ENCODE results near the gene ABI3. TPM values are rescaled to one million over a fixed set of nuclear protein-coding genes. Genes with fewer than 3 reads are reported as not detected.
"Not testable (repeated sequence)": the region's sequence is repeated elsewhere in the genome, so short reads cannot be mapped to it uniquely, and the experiment has no call there.

The ABI3 gene
- total and polyA plus RNA-seq, 3 experiments from 2014 or later, result 46.4 to 95.4 (median 48.5) TPM

DNA sequence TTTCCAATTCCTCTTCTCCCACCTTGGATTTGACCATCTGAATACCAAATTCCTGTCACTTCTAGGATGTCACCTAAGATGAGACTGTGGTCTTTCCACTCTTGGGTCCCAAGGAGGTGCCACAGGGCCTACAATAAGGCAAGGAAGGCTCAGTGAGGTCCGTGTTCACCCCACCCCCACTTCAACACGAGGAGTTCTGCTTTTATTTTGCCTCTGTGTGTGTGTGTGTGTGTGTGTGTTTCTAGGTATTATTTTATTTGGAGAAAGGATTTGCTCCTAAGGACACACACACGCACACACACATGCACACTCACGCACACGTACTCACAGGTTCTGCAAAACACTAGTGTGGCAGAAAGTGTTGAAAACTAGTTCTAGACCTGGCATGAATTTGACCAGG, 44.6 kb downstream of the ABI3 start:
- Mint-ChIP-seq H3K27ac (no peak overlapping the region), H3K9me3 (no peaks in the 10 kb centered on the region), H3K27me3 (peaks cover 0 to 1% of the 10 kb centered on the region in 2 donors), H3K4me3 (no peak overlapping the region), H3K36me3 (peaks cover 0 to 2% (median 0%) of the 10 kb centered on the region in 3 donors), H3K4me1 (peaks cover 0 to 5% (median 0%) of the 10 kb centered on the region in 3 donors)
- Histone ChIP-seq H3K27me3 (ENCODE audit: insufficient read depth, low read length, poor library complexity, severe bottlenecking) (no peaks in the 10 kb centered on the region), H3K9me3 (ENCODE audit: low read length) (no peaks in the 10 kb centered on the region), H3K4me1 (ENCODE audit: insufficient read depth, low read length) (peaks cover 4% of the 10 kb centered on the region), H3K27ac (ENCODE audit: low read depth, low read length) (no peak overlapping the region), H3K4me3 (ENCODE audit: low read length) (no peak overlapping the region), H3K36me3 (ENCODE audit: insufficient read depth, low read length) (no peaks in the 10 kb centered on the region)
- POLR2A ChIA-PET, result no interaction called here
- CTCF ChIA-PET, result no interaction called here
- no peak for DNase-seq

DNA sequence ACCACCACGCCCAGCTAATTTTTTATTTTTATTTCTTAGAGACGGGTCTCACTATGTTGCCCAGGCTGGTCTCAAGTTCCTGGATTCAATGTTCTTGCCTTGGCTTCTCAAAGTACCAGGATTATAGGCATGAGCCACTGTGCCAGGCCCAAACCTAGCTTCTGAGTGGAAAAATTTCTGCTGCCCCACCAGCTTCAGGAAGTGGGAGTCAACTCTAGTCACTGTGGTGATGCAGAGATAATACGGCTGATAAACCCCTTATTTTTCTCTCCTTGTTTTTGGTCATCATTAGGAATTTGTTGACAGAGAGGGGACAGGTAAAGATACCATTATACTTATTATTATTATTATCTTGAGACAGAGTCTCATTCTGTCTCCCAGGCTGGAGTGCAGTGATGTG, 47.9 kb downstream of the ABI3 start:
- no peaks in the 10 kb centered on the region for H3K9me3 ChIP-seq (ENCODE audit: low read length)
- H3K4me1 Mint-ChIP-seq, result peaks cover 8 to 14% (median 10%) of the 10 kb centered on the region in 3 donors
- H3K27ac ChIP-seq (ENCODE audit: low read depth, low read length), result no peak overlapping the region
- no peak overlapping the region for H3K4me3 ChIP-seq (ENCODE audit: low read length)
- ChIA-PET CTCF (interaction anchor here (1.0 to 1.2 kb wide), 2 partner anchors 29 to 31 kb away, joined by 3 read pairs; no protein-coding TSS in a partner anchor), POLR2A (interaction anchor here (0.6 kb wide), 1 partner anchor 1146 kb away, joined by 3 read pairs; no protein-coding TSS in a partner anchor)
- peaks cover 0 to 2% of the 10 kb centered on the region in 2 donors for H3K27me3 Mint-ChIP-seq
- H3K9me3 Mint-ChIP-seq, result no peaks in the 10 kb centered on the region
- no peaks in the 10 kb centered on the region for H3K36me3 Mint-ChIP-seq
- no peaks in the 10 kb centered on the region for H3K36me3 ChIP-seq (ENCODE audit: insufficient read depth, low read length)
- no peak for DNase-seq
- peak overlapping the region in 2 of 7 donors; percentile 51 to 85 for H3K4me3 Mint-ChIP-seq
- peaks cover 10% of the 10 kb centered on the region for H3K4me1 ChIP-seq (ENCODE audit: insufficient read depth, low read length)
- peaks cover under 1% of the 10 kb centered on the region for H3K27me3 ChIP-seq (ENCODE audit: insufficient read depth, low read length, poor library complexity, severe bottlenecking)
- H3K27ac Mint-ChIP-seq, result peak overlapping the region in 1 of 8 donors; percentile 36

DNA sequence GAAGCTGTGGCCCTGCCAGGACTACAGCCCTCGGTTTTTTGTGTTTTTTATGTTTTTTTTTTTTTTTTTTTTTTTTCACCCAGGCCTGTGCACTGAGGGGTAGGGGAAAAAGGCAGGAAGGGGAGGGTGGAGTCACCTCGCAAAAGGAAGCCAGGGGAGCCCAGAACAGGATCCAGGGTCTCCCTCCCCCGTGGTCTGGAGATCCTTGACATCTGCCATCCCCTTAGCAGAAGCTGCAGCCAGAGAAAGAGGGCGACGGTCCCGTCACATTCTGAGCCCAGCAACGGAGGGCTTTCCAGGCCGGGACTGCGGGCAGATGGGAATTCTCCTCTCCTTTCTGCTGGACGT, 49.1 kb downstream of the ABI3 start:
- H3K4me1 Mint-ChIP-seq, result peaks cover 8 to 14% (median 10%) of the 10 kb centered on the region in 3 donors
- peaks cover 0 to 9% of the 10 kb centered on the region in 2 donors for H3K27me3 Mint-ChIP-seq
- DNase-seq, result no peak
- H3K36me3 Mint-ChIP-seq, result no peaks in the 10 kb centered on the region
- Histone ChIP-seq H3K9me3 (ENCODE audit: low read length) (no peaks in the 10 kb centered on the region), H3K27ac (ENCODE audit: low read depth, low read length) (no peak overlapping the region), H3K27me3 (ENCODE audit: insufficient read depth, low read length, poor library complexity, severe bottlenecking) (peaks cover 5% of the 10 kb centered on the region), H3K4me1 (ENCODE audit: insufficient read depth, low read length) (peaks cover 10% of the 10 kb centered on the region), H3K4me3 (ENCODE audit: low read length) (peak overlapping the region; percentile 63), H3K36me3 (ENCODE audit: insufficient read depth, low read length) (no peaks in the 10 kb centered on the region)
- ChIA-PET CTCF (interaction anchor here (0.7 to 1.4 kb wide), 2 partner anchors 35 to 109 kb away, joined by 3 read pairs; no protein-coding TSS in a partner anchor), POLR2A (interaction anchor here (0.6 to 0.7 kb wide), 2 partner anchors 15 to 68 kb away, joined by 3 to 5 read pairs; no protein-coding TSS in a partner anchor)
- H3K9me3 Mint-ChIP-seq, result no peaks in the 10 kb centered on the region
- H3K27ac Mint-ChIP-seq, result peak overlapping the region in 1 of 8 donors; percentile 85
- H3K4me3 Mint-ChIP-seq, result peak overlapping the region; percentile 78 to 96 (median 83)

DNA sequence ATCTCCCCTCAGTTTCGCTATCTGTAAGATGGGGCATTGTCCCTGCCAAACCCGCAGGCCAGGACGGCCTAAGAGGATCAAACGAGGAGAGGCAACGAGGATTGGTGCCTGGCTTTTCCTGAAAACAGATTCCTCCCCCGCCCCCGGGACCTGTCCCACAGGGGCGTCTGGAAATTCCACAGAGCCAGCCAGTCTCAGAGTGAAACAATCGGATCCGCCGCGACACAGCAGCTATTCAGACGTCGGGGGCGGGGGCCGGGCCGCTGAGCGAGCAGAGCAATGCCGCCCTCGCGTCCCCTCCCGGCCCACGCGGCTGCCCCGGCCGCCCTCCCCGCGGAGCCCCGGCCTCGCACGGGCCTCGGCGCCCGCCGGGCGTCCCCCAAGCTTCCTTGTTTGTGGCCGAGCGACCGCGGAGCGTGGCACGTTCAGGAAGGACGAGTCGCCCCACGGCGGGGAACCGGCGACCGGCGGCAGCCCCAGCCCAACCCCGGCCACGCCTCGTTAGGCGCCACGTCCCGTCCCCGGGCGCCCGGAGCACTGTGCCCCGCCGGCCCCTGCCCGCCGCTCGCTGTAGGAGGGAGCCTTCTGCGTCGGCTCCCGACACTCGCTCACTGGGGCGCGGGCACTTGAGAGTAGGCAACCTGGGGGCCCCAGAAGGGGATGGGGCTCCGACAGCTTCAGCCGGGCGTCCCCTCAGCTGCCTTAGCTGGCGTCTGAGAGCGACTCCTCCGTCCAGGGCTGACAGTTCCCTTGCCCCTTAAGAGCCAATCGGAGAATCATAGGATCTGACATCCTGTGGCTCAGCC, 49.7 kb downstream of the ABI3 start:
- Histone ChIP-seq H3K36me3 (ENCODE audit: insufficient read depth, low read length) (no peaks in the 10 kb centered on the region), H3K27ac (ENCODE audit: low read depth, low read length) (no peak overlapping the region), H3K4me3 (ENCODE audit: low read length) (peak overlapping the region; percentile 63), H3K27me3 (ENCODE audit: insufficient read depth, low read length, poor library complexity, severe bottlenecking) (peaks cover 5% of the 10 kb centered on the region), H3K9me3 (ENCODE audit: low read length) (no peaks in the 10 kb centered on the region), H3K4me1 (ENCODE audit: insufficient read depth, low read length) (peaks cover 10% of the 10 kb centered on the region)
- Mint-ChIP-seq H3K27ac (peak overlapping the region in 3 of 8 donors; percentile 57 to 85 (median 79)), H3K4me1 (peaks cover 8 to 14% (median 10%) of the 10 kb centered on the region in 3 donors), H3K36me3 (no peaks in the 10 kb centered on the region), H3K27me3 (peaks cover 0 to 12% of the 10 kb centered on the region in 2 donors), H3K9me3 (no peaks in the 10 kb centered on the region), H3K4me3 (peak overlapping the region; percentile 81 to 96 (median 83))
- ChIA-PET POLR2A (interaction anchor here (0.6 kb wide), 1 partner anchor 14 kb away, joined by 3 read pairs; no protein-coding TSS in a partner anchor), CTCF (interaction anchor here (0.7 to 1.4 kb wide), 2 partner anchors 36 to 108 kb away, joined by 3 read pairs; no protein-coding TSS in a partner anchor)
- DNase-seq, result peak; percentile 31 to 63 (median 36)

DNA sequence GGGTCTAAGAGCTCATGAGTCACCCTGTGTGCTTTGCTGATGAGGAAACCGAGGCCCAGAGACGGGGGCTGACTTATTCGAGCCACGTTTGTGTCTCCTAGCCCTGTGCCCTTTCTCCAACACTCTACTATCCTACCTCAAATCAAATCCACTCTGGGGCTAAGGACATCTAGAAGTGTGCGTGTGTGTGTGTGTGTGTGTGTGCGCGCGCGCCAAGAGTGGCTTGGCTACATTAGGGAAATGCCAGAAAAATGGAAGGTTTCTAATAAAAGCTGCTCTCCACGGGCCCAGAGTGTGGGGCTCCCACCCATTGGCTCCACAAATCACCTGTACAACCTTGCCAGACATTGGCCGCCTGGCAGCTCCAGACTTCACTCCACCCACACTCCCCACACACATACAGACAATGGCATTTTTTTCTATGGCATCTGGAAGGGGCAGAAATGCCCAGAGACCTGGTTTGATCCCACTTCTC, 50.3 kb downstream of the ABI3 start:
- Mint-ChIP-seq H3K4me1 (peaks cover 8 to 14% (median 10%) of the 10 kb centered on the region in 3 donors), H3K9me3 (no peaks in the 10 kb centered on the region), H3K4me3 (peak overlapping the region; percentile 78 to 90 (median 81)), H3K36me3 (no peaks in the 10 kb centered on the region), H3K27ac (peak overlapping the region in 6 of 8 donors; percentile 9 to 92 (median 70)), H3K27me3 (peaks cover 0 to 12% of the 10 kb centered on the region in 2 donors)
- Histone ChIP-seq H3K27me3 (ENCODE audit: insufficient read depth, low read length, poor library complexity, severe bottlenecking) (peaks cover 5% of the 10 kb centered on the region), H3K27ac (ENCODE audit: low read depth, low read length) (no peak overlapping the region), H3K4me3 (ENCODE audit: low read length) (peak overlapping the region; percentile 47), H3K4me1 (ENCODE audit: insufficient read depth, low read length) (peaks cover 10% of the 10 kb centered on the region), H3K9me3 (ENCODE audit: low read length) (no peaks in the 10 kb centered on the region), H3K36me3 (ENCODE audit: insufficient read depth, low read length) (no peaks in the 10 kb centered on the region)
- no peak for DNase-seq
- POLR2A ChIA-PET, result no interaction called here
- CTCF ChIA-PET, result interaction anchor here (1.4 kb wide), 1 partner anchor 108 kb away, joined by 3 read pairs; no protein-coding TSS in a partner anchor

DNA sequence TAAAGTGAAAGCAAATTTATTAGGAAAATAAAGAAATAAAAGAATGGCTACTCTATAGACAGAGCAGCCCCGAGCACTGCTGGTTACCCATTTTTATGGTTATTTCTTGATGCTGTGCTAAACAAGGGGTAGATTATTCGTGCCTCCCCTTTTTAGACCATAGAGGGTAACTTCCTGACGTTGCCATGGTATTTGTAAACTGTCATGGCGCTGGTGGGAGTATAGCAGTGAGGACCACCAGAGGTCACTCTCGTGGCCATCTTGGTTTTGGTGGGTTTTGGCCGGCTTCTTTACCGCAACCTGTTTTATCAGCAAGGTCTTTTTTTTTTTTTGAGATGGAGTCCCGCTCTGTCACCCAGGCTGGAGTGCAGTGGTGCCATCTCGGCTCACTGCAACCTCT, 51.0 kb downstream of the ABI3 start:
- H3K9me3 ChIP-seq (ENCODE audit: low read length); H3K36me3 Mint-ChIP-seq; H3K9me3 Mint-ChIP-seq; H3K4me3 ChIP-seq (ENCODE audit: low read length); H3K27me3 ChIP-seq (ENCODE audit: insufficient read depth, low read length, poor library complexity, severe bottlenecking); DNase-seq; CTCF ChIA-PET; H3K27ac ChIP-seq (ENCODE audit: low read depth, low read length); H3K36me3 ChIP-seq (ENCODE audit: insufficient read depth, low read length): not testable (repeated sequence)
- peaks cover 8 to 14% (median 10%) of the 10 kb centered on the region in 3 donors for H3K4me1 Mint-ChIP-seq
- POLR2A ChIA-PET, result interaction anchor here (0.7 kb wide), 1 partner anchor 524 kb away, joined by 4 read pairs; no protein-coding TSS in a partner anchor
- peak overlapping the region in 1 of 8 donors; percentile 92 for H3K27ac Mint-ChIP-seq
- H3K4me1 ChIP-seq (ENCODE audit: insufficient read depth, low read length), result peaks cover 10% of the 10 kb centered on the region
- H3K4me3 Mint-ChIP-seq, result peak overlapping the region in 6 of 7 donors; percentile 78 to 84 (median 81)
- peaks cover under 1 to 12% of the 10 kb centered on the region in 2 donors for H3K27me3 Mint-ChIP-seq

DNA sequence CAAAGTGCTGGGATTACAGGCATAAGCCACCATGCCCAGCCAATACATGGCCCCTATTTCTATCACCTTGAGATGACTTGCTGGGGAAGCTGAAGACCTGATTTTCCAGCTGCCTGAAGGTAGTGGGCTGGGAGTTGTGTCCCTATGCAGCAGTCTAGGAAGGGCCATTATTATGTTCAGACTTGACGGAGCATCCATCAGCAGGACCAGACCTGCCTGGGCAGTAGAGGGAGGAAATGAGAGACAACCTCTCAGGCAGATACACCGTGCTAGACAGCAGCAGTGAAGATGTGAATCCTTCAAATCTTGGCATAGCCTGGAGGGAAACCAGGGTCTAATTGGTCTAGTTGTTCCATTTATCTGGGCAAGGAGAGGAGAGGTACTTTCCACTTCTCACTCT, 55.7 kb downstream of the ABI3 start:
- no peak overlapping the region for H3K27ac Mint-ChIP-seq
- ChIA-PET POLR2A (no interaction called here), CTCF (no interaction called here)
- H3K4me3 ChIP-seq (ENCODE audit: low read length), result no peak overlapping the region
- H3K9me3 ChIP-seq (ENCODE audit: low read length), result no peaks in the 10 kb centered on the region
- H3K27me3 ChIP-seq (ENCODE audit: insufficient read depth, low read length, poor library complexity, severe bottlenecking), result peaks cover 5% of the 10 kb centered on the region
- peaks cover 1 to 2% (median 1%) of the 10 kb centered on the region in 3 donors for H3K4me1 Mint-ChIP-seq
- H3K4me1 ChIP-seq (ENCODE audit: insufficient read depth, low read length), result no peaks in the 10 kb centered on the region
- no peak overlapping the region for H3K4me3 Mint-ChIP-seq
- no peak overlapping the region for H3K27ac ChIP-seq (ENCODE audit: low read depth, low read length)
- no peaks in the 10 kb centered on the region for H3K36me3 ChIP-seq (ENCODE audit: insufficient read depth, low read length)
- H3K27me3 Mint-ChIP-seq, result peaks cover 2 to 12% of the 10 kb centered on the region in 2 donors
- H3K36me3 Mint-ChIP-seq, result no peaks in the 10 kb centered on the region
- no peaks in the 10 kb centered on the region for H3K9me3 Mint-ChIP-seq
- no peak for DNase-seq

DNA sequence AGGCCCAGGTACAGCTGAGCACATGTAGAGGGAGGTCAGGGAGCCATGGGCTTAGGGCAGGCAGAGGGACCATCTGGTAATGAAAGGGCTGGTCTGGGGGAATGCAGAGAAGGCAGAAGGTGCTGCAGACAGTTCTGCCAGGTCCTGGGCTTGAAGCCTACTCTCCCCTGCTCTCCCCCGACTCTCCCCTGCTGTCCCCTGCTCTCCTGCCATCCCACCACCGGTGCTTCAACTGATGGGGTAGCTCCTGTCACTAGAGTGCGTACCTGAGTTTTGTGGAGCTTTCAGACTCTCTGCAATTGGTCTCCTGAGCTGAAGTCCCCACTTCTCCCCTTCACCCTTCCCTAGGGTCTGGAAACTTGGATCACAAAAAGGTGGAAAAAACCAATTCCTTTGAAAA, 57.4 kb downstream of the ABI3 start:
- no peaks in the 10 kb centered on the region for H3K36me3 Mint-ChIP-seq
- H3K4me3 Mint-ChIP-seq, result no peak overlapping the region
- H3K27me3 Mint-ChIP-seq, result peaks cover 3 to 12% of the 10 kb centered on the region in 2 donors
- H3K27ac ChIP-seq (ENCODE audit: low read depth, low read length), result no peak overlapping the region
- peaks cover 5% of the 10 kb centered on the region for H3K27me3 ChIP-seq (ENCODE audit: insufficient read depth, low read length, poor library complexity, severe bottlenecking)
- H3K27ac Mint-ChIP-seq, result no peak overlapping the region
- H3K4me1 ChIP-seq (ENCODE audit: insufficient read depth, low read length), result no peaks in the 10 kb centered on the region
- DNase-seq, result no peak
- no peaks in the 10 kb centered on the region for H3K9me3 ChIP-seq (ENCODE audit: low read length)
- no peaks in the 10 kb centered on the region for H3K36me3 ChIP-seq (ENCODE audit: insufficient read depth, low read length)
- H3K4me3 ChIP-seq (ENCODE audit: low read length), result no peak overlapping the region
- ChIA-PET POLR2A (no interaction called here), CTCF (no interaction called here)
- no peaks in the 10 kb centered on the region for H3K9me3 Mint-ChIP-seq
- H3K4me1 Mint-ChIP-seq, result no peaks in the 10 kb centered on the region

Data from CD8-positive, alpha-beta memory T cell (primary cell).